ENCODE results near the gene SNRPD3. TPM values are rescaled to one million over a fixed set of nuclear protein-coding genes. Genes with fewer than 3 reads are reported as not detected.
A peak's percentile ranks its signal among the peaks of the same experiment; 100 is the strongest.
"Not testable (repeated sequence)": the region's sequence is repeated elsewhere in the genome, so short reads cannot be mapped to it uniquely, and the experiment has no call there.

SNRPD3 gene
- total RNA-seq, 1 donor from 2014 or later = 59.3 TPM

DNA sequence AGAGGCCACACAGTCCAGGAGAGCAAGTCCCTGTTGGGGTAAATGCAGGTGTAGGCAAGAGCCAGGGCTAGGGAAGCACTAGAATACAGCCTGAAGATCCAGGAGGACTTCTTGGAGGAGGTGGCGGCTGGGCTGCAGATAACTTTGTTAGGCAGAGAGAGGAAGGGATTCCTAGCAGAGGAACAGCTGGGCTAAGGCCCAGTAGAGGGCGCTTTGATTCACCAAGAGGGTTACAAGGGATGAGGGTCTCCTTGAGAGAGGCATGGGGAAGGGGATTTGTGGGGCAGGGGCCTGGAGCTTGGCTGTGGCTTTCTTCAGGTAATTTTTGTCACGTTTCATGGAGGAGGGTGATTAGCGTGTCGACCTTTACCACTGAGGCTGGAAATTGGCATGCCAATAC, 65.4 kb downstream of the SNRPD3 start:
- not testable (repeated sequence) for H3K9me3 Mint-ChIP-seq (ENCODE audit: low read depth); H3K27me3 Mint-ChIP-seq (ENCODE audit: low read depth); H3K4me3 Mint-ChIP-seq (ENCODE audit: unreplicated experiment); H3K4me1 Mint-ChIP-seq (ENCODE audit: low read depth); H3K27ac Mint-ChIP-seq (ENCODE audit: unreplicated experiment); DNase-seq (ENCODE audit: low spot score); H3K36me3 Mint-ChIP-seq (ENCODE audit: low read depth)
- TF ChIP-seq, protein P1, sequence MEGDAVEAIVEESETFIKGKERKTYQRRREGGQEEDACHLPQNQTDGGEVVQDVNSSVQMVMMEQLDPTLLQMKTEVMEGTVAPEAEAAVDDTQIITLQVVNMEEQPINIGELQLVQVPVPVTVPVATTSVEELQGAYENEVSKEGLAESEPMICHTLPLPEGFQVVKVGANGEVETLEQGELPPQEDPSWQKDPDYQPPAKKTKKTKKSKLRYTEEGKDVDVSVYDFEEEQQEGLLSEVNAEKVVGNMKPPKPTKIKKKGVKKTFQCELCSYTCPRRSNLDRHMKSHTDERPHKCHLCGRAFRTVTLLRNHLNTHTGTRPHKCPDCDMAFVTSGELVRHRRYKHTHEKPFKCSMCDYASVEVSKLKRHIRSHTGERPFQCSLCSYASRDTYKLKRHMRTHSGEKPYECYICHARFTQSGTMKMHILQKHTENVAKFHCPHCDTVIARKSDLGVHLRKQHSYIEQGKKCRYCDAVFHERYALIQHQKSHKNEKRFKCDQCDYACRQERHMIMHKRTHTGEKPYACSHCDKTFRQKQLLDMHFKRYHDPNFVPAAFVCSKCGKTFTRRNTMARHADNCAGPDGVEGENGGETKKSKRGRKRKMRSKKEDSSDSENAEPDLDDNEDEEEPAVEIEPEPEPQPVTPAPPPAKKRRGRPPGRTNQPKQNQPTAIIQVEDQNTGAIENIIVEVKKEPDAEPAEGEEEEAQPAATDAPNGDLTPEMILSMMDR (IDR thresholded peaks at IDR 0.05) = peak; percentile 14

DNA sequence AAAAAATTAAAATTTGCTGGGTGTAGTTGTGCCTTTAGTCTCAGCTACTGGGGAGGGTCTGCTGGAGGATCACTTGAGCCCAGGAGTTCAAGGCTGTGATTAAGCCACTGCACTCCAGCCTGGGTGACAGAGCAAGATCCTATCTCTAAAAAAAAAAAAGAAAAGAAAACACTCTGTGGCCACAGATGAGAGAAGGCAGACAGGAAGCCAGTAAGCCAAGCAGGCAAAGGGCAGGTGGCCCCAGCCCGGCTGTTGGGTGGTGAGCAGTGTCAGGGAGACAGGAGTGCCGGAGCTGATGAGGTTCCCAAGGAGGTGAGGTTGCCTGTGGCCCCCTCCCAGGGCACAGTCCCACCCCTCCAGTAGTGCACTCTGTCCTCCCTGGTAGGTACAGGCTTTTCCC, 66.8 kb downstream of the SNRPD3 start:
- H3K4me3 Mint-ChIP-seq (ENCODE audit: unreplicated experiment); H3K27ac Mint-ChIP-seq (ENCODE audit: unreplicated experiment); H3K9me3 Mint-ChIP-seq (ENCODE audit: low read depth); DNase-seq (ENCODE audit: low spot score); H3K36me3 Mint-ChIP-seq (ENCODE audit: low read depth); H3K27me3 Mint-ChIP-seq (ENCODE audit: low read depth); H3K4me1 Mint-ChIP-seq (ENCODE audit: low read depth): not testable (repeated sequence)

Other genes with a start within 250 kb of the SNRPD3 start
- 2.3 to 3.6 TPM (median 2.4 TPM) in 3 replicates for gene ADORA2A, start 128.4 kb upstream of the SNRPD3 start, total RNA-seq
- gene UPB1, start 60.7 kb upstream of the SNRPD3 start, total RNA-seq = 0.15 to 0.31 TPM (median 0.18 TPM) in 3 replicates
- gene GUCD1, start 861 bp upstream of the SNRPD3 start, total RNA-seq = 77.3 to 84.7 TPM (median 77.9 TPM) in 3 replicates
- gene LRRC75B, start 37.1 kb downstream of the SNRPD3 start, total RNA-seq = 5.6 to 13.0 TPM (median 8.6 TPM) in 3 replicates
- 1.4 to 1.8 TPM (median 1.5 TPM) in 3 replicates for gene GGT1, start 47.2 kb downstream of the SNRPD3 start, total RNA-seq
- gene PIWIL3, start 218.7 kb downstream of the SNRPD3 start, total RNA-seq = not detected in 3 replicates